A204.1 (cell line): Measurements from ENCODE around the gene PCCA.
"Not testable (repeated sequence)": the region's sequence is repeated elsewhere in the genome, so short reads cannot be mapped to it uniquely, and the experiment has no call there.

ENCODE experiments used
- FAIRE-seq: peaks from 2 replicates; lab custom pipeline; 2012; peaks lifted over from hg19 to GRCh38; lab: Jason Lieb, UNC

The PCCA gene

GRCh38 chr13:100196375-100196774, 107.5 kb downstream of the PCCA start:
- no peak for FAIRE-seq

- FAIRE-seq = no peak
Observed at GRCh38 chr13:100197116-100197515, 108.2 kb downstream of the PCCA start.

DNA sequence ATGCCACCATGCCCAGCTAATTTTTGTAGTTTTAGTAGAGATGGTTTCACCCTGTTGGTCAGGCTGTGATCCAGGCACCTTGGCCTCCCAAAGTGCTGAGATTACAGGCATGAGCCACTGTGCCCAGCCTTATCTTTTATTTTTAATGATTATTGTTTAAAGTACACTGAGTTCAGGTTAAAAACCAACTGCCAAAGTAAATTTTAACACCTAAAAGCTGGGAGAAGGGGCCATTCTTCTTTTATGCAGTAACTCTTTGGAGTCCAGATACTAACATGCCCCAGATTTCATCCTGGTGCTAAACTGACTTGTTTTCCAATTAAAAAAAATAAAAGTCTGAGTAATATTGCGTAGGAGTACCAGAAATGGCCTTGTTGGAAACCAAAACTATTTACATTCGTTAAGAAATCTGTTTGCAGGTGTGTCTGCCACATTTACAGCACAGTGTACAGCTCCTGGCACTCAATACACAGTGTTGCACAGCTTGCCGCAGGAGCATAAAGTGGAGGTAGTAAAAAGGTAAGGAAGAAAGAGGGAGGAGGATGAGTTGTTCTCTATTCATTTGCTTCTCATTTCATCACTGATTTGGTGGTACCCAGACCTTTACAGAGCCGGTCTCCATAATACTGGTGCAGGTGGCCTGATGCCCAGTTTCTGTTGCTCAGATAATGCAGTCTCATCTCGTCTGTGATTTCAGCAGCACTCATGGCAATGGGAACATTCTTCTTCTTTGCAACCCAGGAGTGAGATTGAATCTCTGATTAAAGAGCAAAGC, 108.9 kb downstream of the PCCA start:
- no peak for FAIRE-seq

- FAIRE-seq = no peak
Observed at GRCh38 chr13:100203696-100204367, 114.9 kb downstream of the PCCA start.

DNA sequence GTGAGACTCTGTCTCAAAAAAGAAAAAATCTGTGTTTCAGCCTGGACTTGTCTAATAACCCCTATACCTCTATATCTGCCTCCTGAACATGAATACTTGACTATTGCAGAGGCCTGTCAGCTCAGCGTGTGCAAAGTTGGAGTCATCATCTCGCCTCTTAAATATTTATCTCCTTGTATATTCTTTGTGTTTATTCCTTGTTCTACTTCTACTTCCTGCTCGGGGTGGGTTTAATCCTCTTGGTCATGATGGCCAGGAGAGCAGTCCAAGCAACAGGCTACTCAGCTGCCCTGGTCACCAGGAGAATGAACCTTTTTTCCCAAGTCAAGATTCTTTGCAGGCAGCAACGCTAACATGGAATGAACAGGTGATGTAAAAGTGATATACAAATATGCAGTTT, 119.1 kb downstream of the PCCA start:
- no peak for FAIRE-seq

DNA sequence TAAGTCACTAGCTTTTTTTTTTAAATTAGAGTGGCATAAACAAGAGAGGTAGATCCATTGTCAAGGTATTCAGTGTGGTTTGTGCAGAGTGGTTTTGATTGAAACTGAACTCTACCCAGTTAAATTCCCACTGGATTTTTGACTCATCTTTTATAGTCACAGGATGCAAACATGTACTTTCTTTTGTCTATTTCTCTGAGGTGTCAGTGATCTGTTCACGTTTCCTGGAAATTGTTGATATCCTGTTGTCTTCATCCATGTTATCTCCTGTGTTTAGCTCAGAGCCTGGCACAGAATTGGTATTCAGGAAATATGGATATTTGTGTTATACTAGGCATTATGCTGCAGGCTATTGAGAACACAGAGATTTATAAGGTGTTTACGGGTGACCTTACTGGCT, 119.7 kb downstream of the PCCA start:
- FAIRE-seq = no peak

DNA sequence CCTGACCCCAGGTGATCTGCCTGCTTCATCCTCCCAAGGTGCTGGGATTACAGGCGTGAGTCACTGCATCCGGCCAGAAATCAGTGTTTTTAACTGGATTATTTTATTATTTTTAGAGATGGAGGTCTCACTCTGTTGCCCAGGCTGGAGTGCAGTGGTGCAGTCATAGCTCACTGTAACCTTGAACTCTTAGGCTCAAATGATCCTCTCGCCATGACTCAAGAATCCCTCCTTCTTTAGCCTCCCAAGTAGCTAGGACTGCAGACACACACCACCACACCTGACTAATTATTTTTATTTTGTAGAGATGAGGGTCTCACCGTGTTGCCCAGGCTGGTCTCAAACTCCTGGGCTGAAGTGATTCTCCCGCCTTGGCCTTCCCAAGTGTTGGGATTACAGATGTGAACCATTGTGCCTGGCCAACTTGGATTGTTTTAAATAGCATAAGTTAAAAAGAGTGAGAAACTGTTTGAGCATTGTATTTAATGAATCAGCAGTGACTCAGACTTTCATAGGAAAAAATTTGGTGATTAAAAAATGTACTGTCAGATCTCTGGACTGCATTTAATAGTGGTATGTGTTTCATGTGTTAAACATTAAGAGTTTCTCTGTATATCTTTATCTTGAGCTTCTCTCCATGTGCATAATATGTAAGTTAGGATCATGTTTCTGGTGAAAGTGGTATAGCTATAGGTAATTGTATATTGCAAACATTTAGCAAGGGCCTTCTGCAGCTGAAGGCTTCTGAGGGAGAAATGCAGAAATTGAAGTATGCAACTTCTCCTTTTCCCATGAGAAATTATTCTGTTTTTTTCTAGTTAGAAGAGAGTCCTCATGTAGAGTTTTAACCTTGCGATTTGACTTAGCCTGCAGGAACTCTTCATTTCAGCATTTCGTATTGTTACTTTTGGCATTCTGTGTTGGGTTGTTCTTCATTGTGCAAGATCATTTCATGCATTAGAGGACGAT, 121.2 kb downstream of the PCCA start:
- no peak for FAIRE-seq

DNA sequence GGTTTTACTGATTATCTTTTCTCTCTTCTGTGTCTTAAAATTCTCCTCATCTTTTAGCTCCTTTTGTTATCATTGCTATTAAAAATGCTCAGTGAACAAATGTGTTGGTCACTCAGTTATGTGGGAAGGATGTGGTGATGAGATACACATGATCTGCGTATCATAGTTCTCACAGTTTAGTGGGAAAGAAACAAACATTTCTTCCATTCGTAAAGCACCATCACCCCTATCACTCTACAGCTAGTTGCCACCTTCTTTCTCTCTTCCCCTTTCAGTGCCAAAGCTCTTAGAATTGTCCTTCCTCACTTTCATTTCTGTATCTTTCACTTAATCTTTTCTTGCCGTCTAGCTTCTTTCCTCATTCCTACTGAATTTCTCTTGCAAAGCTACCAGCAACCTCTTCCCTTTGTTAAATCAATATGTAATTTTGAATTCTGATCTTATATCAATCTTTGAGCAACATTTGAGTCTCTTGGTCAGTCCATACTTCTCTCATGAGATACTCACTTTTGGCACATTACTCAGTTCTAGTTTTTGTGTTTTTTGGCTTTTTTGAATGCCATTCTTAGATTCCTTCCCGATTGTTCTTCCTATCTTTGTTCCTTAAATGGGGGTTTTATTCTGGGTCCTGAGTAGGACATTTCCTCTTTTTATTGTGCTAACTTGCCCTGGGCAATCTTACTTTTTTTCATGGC, 122.3 kb downstream of the PCCA start:
- no peak for FAIRE-seq

GRCh38 chr13:100212904-100213553, 124.1 kb downstream of the PCCA start:
- peak; percentile 32 for FAIRE-seq

GRCh38 chr13:100213576-100213975, 124.7 kb downstream of the PCCA start:
- FAIRE-seq = no peak

- FAIRE-seq = no peak
Observed at GRCh38 chr13:100214886-100215285, 126.0 kb downstream of the PCCA start.

DNA sequence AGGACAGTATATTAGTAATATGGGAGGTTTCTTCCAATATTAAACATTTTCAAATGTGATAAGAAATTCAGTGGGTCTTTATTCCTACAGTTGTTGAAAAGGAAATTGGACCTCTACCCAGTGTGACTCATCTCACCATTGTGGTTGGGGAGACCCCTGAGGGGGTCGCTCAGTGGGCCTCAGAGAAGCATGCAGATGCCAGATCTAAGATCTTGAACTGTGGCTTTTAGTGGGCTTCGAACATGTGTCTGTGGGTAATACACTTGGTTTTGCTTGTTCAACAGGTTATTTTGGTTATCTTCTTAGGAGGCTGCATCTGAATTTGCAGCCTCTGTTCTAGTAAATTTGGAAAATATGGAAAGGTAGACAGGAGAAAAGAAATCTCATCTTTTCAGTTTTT, 132.3 kb downstream of the PCCA start:
- FAIRE-seq = no peak

- not testable (repeated sequence) for FAIRE-seq
Observed at GRCh38 chr13:100223966-100224530, 135.2 kb downstream of the PCCA start.

GRCh38 chr13:100229603-100230002, 140.7 kb downstream of the PCCA start:
- FAIRE-seq = no peak

DNA sequence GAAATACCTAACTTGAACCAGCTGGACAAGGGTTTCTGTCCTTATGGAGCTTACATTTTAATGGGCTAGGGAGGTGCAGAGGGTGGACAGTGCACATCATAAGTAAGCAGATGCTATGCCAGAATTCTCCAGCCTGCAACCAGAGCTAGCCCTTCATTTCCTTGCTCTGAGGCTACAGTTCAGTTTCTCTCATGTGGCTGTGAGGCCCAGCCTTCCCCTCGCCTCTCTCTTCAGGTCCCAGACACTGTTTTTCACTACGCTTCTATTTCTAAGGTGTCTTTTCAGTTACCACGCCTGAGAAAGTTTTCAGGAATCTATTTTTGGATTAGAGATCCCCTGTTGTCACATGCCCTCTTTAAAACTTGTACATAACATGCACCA, 141.9 kb downstream of the PCCA start:
- no peak for FAIRE-seq

GRCh38 chr13:100231176-100231575, 142.3 kb downstream of the PCCA start:
- FAIRE-seq = no peak

DNA sequence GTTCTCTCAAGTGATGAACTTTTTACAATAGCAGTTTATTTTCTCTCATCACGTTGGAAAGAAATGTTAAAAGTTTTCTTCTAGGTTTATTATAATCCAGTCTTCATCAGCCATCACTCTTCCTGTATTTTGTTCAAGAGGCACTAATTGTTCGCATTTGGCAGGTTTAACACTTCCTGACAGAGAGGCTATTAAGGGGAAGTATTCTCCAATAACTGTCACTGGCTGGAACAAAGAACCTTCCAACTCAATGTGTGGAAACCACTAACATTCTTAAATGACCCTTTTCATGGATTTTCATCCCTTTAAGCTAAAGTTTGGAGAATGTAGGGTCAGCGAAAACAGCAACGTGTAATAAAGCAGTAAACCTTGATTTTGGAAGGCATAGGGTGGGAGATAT, 145.1 kb downstream of the PCCA start:
- peak; percentile 78 for FAIRE-seq

DNA sequence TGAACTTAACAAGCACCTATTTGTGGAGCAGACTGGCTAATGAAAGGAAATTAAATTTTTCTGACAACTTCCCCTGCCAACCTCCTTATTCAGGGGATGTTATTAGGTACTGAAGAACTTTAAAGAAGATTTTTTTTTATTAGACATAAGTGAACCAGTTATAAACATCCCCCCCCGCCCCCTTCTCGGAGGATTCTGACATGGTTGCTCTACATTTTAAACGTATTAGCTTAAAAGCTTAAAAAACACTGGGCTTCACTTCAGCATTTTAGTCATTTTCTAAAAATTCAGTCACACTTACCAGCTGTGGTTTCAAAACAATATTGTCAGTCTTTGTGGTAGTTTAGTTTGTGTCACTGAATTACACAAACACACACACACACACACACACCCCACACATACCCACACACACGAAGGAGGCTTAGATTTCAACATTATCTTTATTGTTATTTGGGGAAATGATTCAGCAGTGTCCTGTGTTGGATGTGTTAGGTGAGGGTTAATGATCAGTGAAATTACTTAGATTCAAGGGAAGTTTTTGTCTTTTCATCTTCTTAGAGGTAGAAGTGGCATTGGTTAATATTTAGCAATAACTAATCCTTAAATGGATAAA, 145.7 kb downstream of the PCCA start:
- no peak for FAIRE-seq

DNA sequence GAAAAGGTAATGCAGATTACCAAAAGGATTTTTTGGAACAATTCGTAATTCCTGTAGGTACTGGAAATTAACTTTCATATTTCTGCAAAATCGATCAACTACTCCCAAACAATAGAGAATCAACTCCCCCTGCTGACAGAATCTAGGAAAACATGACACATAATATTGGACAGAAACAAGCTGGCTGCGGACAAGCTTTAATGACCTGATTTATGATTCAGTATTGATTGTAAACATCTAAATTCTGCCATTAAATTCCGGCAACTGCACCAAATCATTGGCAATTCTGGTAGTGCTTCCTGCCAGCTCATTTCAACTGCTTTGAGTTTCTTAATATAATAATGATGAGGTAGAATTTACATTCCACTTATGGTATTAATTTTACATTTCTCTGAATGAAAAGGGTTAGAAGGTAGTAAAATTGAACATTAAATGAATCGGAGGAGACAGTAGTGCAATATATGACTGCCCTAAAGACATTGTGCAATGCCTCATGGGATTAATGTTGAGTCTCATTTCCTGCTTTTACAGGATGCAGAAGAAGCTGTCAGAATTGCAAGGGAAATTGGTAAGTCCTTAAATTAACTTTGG, 146.5 kb downstream of the PCCA start:
- FAIRE-seq = peak; percentile 98

- no peak for FAIRE-seq
Observed at GRCh38 chr13:100240109-100240779, 151.4 kb downstream of the PCCA start.
